Measurements from ENCODE around the gene CDK19. TPM values are rescaled to one million over a fixed set of nuclear protein-coding genes. Genes with fewer than 3 reads are reported as not detected.

CDK19 gene
- polyA plus RNA-seq, 1 of the 3 experiments (the other 2 are of a cell fraction): 6.5 TPM

DNA sequence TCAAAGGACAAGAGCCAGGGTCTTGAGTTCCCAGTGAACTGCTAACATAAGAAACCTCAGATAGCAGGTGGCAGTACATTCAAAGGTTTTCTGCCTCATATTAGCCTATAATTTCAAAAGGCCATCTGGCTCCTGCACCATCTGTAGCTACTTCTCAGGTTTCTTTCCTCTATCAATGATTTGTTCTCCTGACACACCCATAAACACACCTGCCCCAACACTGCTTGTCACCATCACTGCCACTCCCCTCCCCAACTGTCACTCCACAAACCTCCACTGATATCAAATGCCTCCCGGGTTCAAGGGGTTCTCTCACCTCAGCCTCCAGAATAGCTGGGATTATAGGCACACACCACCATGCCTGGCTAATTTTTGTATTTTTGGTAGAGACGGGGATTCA is 186.1 kb downstream of the CDK19 start:
- Histone ChIP-seq H2AFZ (ENCODE audit: low read depth) (no peak overlapping the region), H3K4me2 (no peak overlapping the region), H4K20me1 (ENCODE audit: insufficient read depth) (no peaks in the 10 kb centered on the region), H3K9ac (no peak overlapping the region), H3K9me2 (no peaks in the 10 kb centered on the region), H3K4me3 (ENCODE audit: low read depth in 2 of 2, low read length in 1 of 2) (no peak overlapping the region), H3K4me1 (ENCODE audit: control insufficient read depth in 1 of 2, insufficient read depth in 2 of 2, low read depth in 1 of 2, low read length in 1 of 2) (peaks cover 0 to 2% of the 10 kb centered on the region in 2 experiments; a peak in 1 of 4 replicates), H3K27me3 (ENCODE audit: insufficient read depth) (no peaks in the 10 kb centered on the region), H3K9me3 (no peaks in the 10 kb centered on the region), H3K27ac (ENCODE audit: low read depth in 2 of 2, low read length in 1 of 2) (peak overlapping the region in 1 of 2 experiments; percentile 25; a peak in 1 of 4 replicates), H3K36me3 (replicated peaks in 1 of 2; ENCODE audit: control insufficient read depth in 1 of 2, insufficient read depth in 2 of 2, low read length in 1 of 2) (peaks cover 0 to 6% of the 10 kb centered on the region in 2 experiments), H3K79me2 (ENCODE audit: insufficient read depth) (no peaks in the 10 kb centered on the region), H3F3A (replicated peaks; ENCODE audit: insufficient read depth) (peaks cover 4% of the 10 kb centered on the region)
- WGBS (ENCODE audit: low lambda C conversion rate): 97% methylated on average over 2 of the region's 2 CpGs
- ChIA-PET POLR2A (no interaction called here), CTCF (no interaction called here)
- no peak for TF ChIP-seq TCF12 (IDR thresholded peaks at IDR 0.05)
- no peak for DNase-seq

GRCh38 chr6:110628330-110628729 is 186.9 kb downstream of the CDK19 start:
- TF ChIP-seq NFIC (IDR thresholded peaks at IDR 0.05; ENCODE audit: borderline replicate concordance) (no peak), FOSL2 (IDR thresholded peaks at IDR 0.05; ENCODE audit: borderline replicate concordance, low read depth) (peak; percentile 34; the same call in 1 of the 2 replicates), PBX3 (IDR thresholded peaks at IDR 0.05) (no peak), YY1 (IDR thresholded peaks at IDR 0.05; ENCODE audit: low read depth) (no peak), TCF12 (IDR thresholded peaks at IDR 0.05) (no peak)
- H3F3A ChIP-seq (replicated peaks; ENCODE audit: insufficient read depth): peaks cover 4% of the 10 kb centered on the region
- no peak overlapping the region for H3K9ac ChIP-seq
- POLR2A ChIA-PET: no interaction called here
- peak overlapping the region in 1 of 2 experiments; percentile 25; a peak in 2 of 4 replicates for H3K27ac ChIP-seq (ENCODE audit: low read depth in 2 of 2, low read length in 1 of 2)
- H2AFZ ChIP-seq (ENCODE audit: low read depth): peak overlapping the region; percentile 12; the same call in 1 of the 2 replicates
- H3K9me2 ChIP-seq: no peaks in the 10 kb centered on the region
- peaks cover 0 to 2% of the 10 kb centered on the region in 2 experiments; a peak in 1 of 4 replicates for H3K4me1 ChIP-seq (ENCODE audit: control insufficient read depth in 1 of 2, insufficient read depth in 2 of 2, low read depth in 1 of 2, low read length in 1 of 2)
- H3K36me3 ChIP-seq (replicated peaks in 1 of 2; ENCODE audit: control insufficient read depth in 1 of 2, insufficient read depth in 2 of 2, low read length in 1 of 2): peaks cover 3 to 7% of the 10 kb centered on the region in 2 experiments
- 53% methylated on average over 5 of the region's 5 CpGs for WGBS (ENCODE audit: low lambda C conversion rate)
- H3K4me3 ChIP-seq (ENCODE audit: low read depth in 2 of 2, low read length in 1 of 2): no peak overlapping the region
- H4K20me1 ChIP-seq (ENCODE audit: insufficient read depth): no peaks in the 10 kb centered on the region
- CTCF ChIA-PET: no interaction called here
- 0 out of 2 replicates have a peak overlapping the region, but pooled peaks have one; percentile 15 for H3K4me2 ChIP-seq
- no peaks in the 10 kb centered on the region for H3K27me3 ChIP-seq (ENCODE audit: insufficient read depth)
- H3K79me2 ChIP-seq (ENCODE audit: insufficient read depth): no peaks in the 10 kb centered on the region
- no peaks in the 10 kb centered on the region for H3K9me3 ChIP-seq
- DNase-seq: no peak

- Histone ChIP-seq H3F3A (replicated peaks; ENCODE audit: insufficient read depth) (peaks cover 4% of the 10 kb centered on the region), H3K9ac (no peak overlapping the region), H3K27ac (ENCODE audit: low read depth in 2 of 2, low read length in 1 of 2) (no peak overlapping the region), H3K36me3 (replicated peaks in 1 of 2; ENCODE audit: control insufficient read depth in 1 of 2, insufficient read depth in 2 of 2, low read length in 1 of 2) (peaks cover 21 to 24% of the 10 kb centered on the region in 2 experiments), H3K4me1 (ENCODE audit: control insufficient read depth in 1 of 2, insufficient read depth in 2 of 2, low read depth in 1 of 2, low read length in 1 of 2) (peaks cover 0 to 3% of the 10 kb centered on the region in 2 experiments; a peak in 1 of 4 replicates), H2AFZ (ENCODE audit: low read depth) (no peak overlapping the region), H3K9me3 (no peaks in the 10 kb centered on the region), H4K20me1 (ENCODE audit: insufficient read depth) (no peaks in the 10 kb centered on the region), H3K4me3 (ENCODE audit: low read depth in 2 of 2, low read length in 1 of 2) (no peak overlapping the region), H3K9me2 (no peaks in the 10 kb centered on the region), H3K79me2 (ENCODE audit: insufficient read depth) (no peaks in the 10 kb centered on the region), H3K4me2 (no peak overlapping the region), H3K27me3 (ENCODE audit: insufficient read depth) (no peaks in the 10 kb centered on the region)
- POLR2A ChIA-PET: no interaction called here
- WGBS (ENCODE audit: low lambda C conversion rate): 100% methylated on average over 1 of the region's 1 CpG
- CTCF ChIA-PET: no interaction called here
- TF ChIP-seq TAF1 (IDR thresholded peaks at IDR 0.05; ENCODE audit: borderline replicate concordance, low read depth, low read length): no peak
- DNase-seq: no peak
Measured at GRCh38 chr6:110626442-110626841, 188.8 kb downstream of the CDK19 start.

Data from SK-N-SH (cell line).